Endothelial cell of umbilical vein (primary cell): Measurements from ENCODE around the gene COL5A1. TPM values are rescaled to one million over a fixed set of nuclear protein-coding genes. Genes with fewer than 3 reads are reported as not detected.

ENCODE experiments used
- BruUV-seq: library from RNA; stranded (reverse); fragments of 400-500 nt; replicated peaks from 2 replicates; lab custom pipeline; 2021; lab: Mats Ljungman, UMichigan
- CTCF ChIA-PET: fragments of 300-600, 350-600 bp; sonication (Branson Sonifier 250); formaldehyde crosslinking; loops from one replicate; lab custom pipeline; 2021; ENCODE audit warnings: antibody characterized with exemption, inconsistent platforms; lab: Charles Lee
- POLR2A ChIA-PET: fragments of 300-600, 350-600 bp; sonication (Branson Sonifier 250); formaldehyde crosslinking; loops from one replicate; lab custom pipeline; 2021; ENCODE audit warnings: antibody characterized with exemption, inconsistent platforms; lab: Charles Lee
- DNase-seq: peaks from one replicate; pipeline ENCODE4 v3.0.0-alpha.2; 2011; ENCODE audit warnings: low read depth, low spot score
- FAIRE-seq: peaks from 2 replicates; lab custom pipeline; 2011; peaks lifted over from hg19 to GRCh38; lab: Jason Lieb, UNC
- H2AFZ ChIP-seq: 2 replicates; pipeline ENCODE4 v1.6.0; 2012; ENCODE audit warnings: low read depth, low read length, control low read depth, inconsistent platforms
- H3K27ac ChIP-seq: 2 replicates; pipeline ENCODE4 v1.5.1; 2011; ENCODE audit warnings: low read depth, mild to moderate bottlenecking, control low read depth, low read length, moderate library complexity; ENCODE audit not compliant: insufficient read depth
- H3K27me3 ChIP-seq, 2 experiments: 2 replicates each; pipeline versions ENCODE4 v1.6.0 to v1.6.1; 2011; ENCODE audit warnings: low read length in 2 of 2, mixed read lengths in 1 of 2; ENCODE audit not compliant: control insufficient read depth in 2 of 2, insufficient read depth in 2 of 2
- H3K36me3 ChIP-seq, 2 experiments: 2 replicates in 1 of 2; 3 replicates in 1 of 2; pipeline ENCODE4 v1.5.1; 2011; ENCODE audit warnings: low read length in 2 of 2, mild to moderate bottlenecking in 1 of 2, moderate library complexity in 1 of 2; ENCODE audit not compliant: control insufficient read depth in 2 of 2, insufficient read depth in 2 of 2; ENCODE audit errors: extremely low read depth in 1 of 2
- H3K4me1 ChIP-seq: 3 replicates; pipeline ENCODE4 v1.5.1; 2011; ENCODE audit warnings: mild to moderate bottlenecking, low read length; ENCODE audit not compliant: control insufficient read depth, insufficient read depth; ENCODE audit errors: extremely low read depth
- H3K4me2 ChIP-seq: 2 replicates; pipeline ENCODE4 v1.6.1; 2011; ENCODE audit warnings: low read length, control low read depth, mixed read lengths; ENCODE audit not compliant: insufficient read depth
- H3K4me3 ChIP-seq, 3 experiments: fragments of 200-600 bp in 1 of 3; sonication (generic), shearing (Covaris generic) in 1 of 3; replicated peaks in 1 of 3; 2 replicates each; pipeline ENCODE4 v1.5.1; 2011 to 2016; ENCODE audit warnings: control low read depth in 3 of 3, low read length in 3 of 3, mild to moderate bottlenecking in 2 of 3, inconsistent platforms in 1 of 3, low read depth in 1 of 3, moderate library complexity in 1 of 3; ENCODE audit not compliant: insufficient read depth in 1 of 3
- H3K79me2 ChIP-seq: 2 replicates; pipeline ENCODE4 v1.6.0; 2012; ENCODE audit warnings: low read length, inconsistent platforms; ENCODE audit not compliant: control insufficient read depth, insufficient read depth
- H3K9ac ChIP-seq: replicated peaks from 2 replicates; pipeline ENCODE3; 2011; ENCODE audit warnings: low read length, control low read depth; ENCODE audit not compliant: insufficient read depth; ENCODE audit errors: extremely low read depth
- H3K9me1 ChIP-seq: replicated peaks from 3 replicates; pipeline ENCODE4 v1.6.0; 2011; ENCODE audit warnings: mild to moderate bottlenecking, low read length; ENCODE audit not compliant: control insufficient read depth, insufficient read depth; ENCODE audit errors: extremely low read depth
- H3K9me3 ChIP-seq: replicated peaks from 2 replicates; pipeline ENCODE4 v1.5.1; 2012; ENCODE audit warnings: low read length, inconsistent platforms; ENCODE audit not compliant: control insufficient read depth, insufficient read depth
- H4K20me1 ChIP-seq: replicated peaks from 2 replicates; pipeline ENCODE3; 2011; ENCODE audit warnings: mild to moderate bottlenecking, low read length; ENCODE audit not compliant: control insufficient read depth, insufficient read depth; ENCODE audit errors: extremely low read depth
- CTCF ChIP-seq, 2 donors: IDR thresholded peaks; 1 replicate in 1 of 2; 2 replicates in 1 of 2; pipeline ENCODE4 v1.5.1; 2011; ENCODE audit warnings: low read length in 2 of 2, mild to moderate bottlenecking in 2 of 2, moderate library complexity in 2 of 2, control low read depth in 1 of 2, inconsistent platforms in 1 of 2, low read depth in 1 of 2; ENCODE audit not compliant: insufficient read depth in 1 of 2; ENCODE audit errors: extremely low read depth in 1 of 2
- GATA2 ChIP-seq: IDR thresholded peaks from 2 replicates; pipeline ENCODE4 v1.7.0; 2011; ENCODE audit warnings: low read depth, mild to moderate bottlenecking, moderate library complexity, mixed read lengths, low read length; ENCODE audit not compliant: insufficient read length, insufficient read depth
- MAX ChIP-seq: IDR thresholded peaks from 2 replicates; pipeline ENCODE4 v1.6.1; 2011; ENCODE audit not compliant: insufficient read depth, insufficient read length
- POLR2A ChIP-seq: IDR thresholded peaks from 2 replicates; pipeline ENCODE4 v1.6.1; 2012; ENCODE audit warnings: low read depth, mild to moderate bottlenecking, control low read depth, low read length
- dilution Hi-C: fragments of 300-500 bp; cut with MboI; formaldehyde crosslinking; loops from one replicate; pipeline ENCODE4 v1.15.0; 2019; ENCODE audit warnings: low sequenced_read_pairs; ENCODE audit not compliant: extremely low pct_ligation_motif_present
- intact Hi-C: fragments of 100-400 bp; cut with micrococcal nuclease; formaldehyde crosslinking; loops from one replicate; pipeline ENCODE4 v1.10.0; 2022
- polyA plus RNA-seq, 4 experiments: library from polyadenylated mRNA; depleted of rRNA in 3 of 4; stranded (reverse) in 3 of 4; unstranded in 1 of 4; fragments of >200 nt; gene quantifications; 2 replicates each; pipeline versions ENCODE4 v1.2.1 to v1.2.3, GENCODE V29; 2011 to 2012; ENCODE audit warnings: missing spikeins in 1 of 4
- total RNA-seq: library from RNA; stranded (reverse); gene quantifications from 2 replicates; pipeline ENCODE4 v1.2.3, GENCODE V29; 2021

Gene COL5A1
- total and polyA plus RNA-seq, 2 donors (not counting 3 experiments of a cell fraction or from before 2014, with no cell fraction given): 97.4 to 175 TPM

GRCh38 chr9:134601764-134602163 lies 39.8 kb upstream of the COL5A1 start:
- Histone ChIP-seq H3K4me2 (peak overlapping the region; percentile 40), H3K9me1 (no peaks in the 10 kb centered on the region), H3K4me1 (peaks cover 19% of the 10 kb centered on the region), H3K4me3 (no peak overlapping the region), H3K27me3 (no peaks in the 10 kb centered on the region), H3K36me3 (no peaks in the 10 kb centered on the region), H4K20me1 (no peaks in the 10 kb centered on the region), H3K27ac (peak overlapping the region; percentile 97), H3K79me2 (no peaks in the 10 kb centered on the region), H3K9ac (peak overlapping the region; percentile 43), H2AFZ (no peak overlapping the region), H3K9me3 (no peaks in the 10 kb centered on the region)
- ChIA-PET POLR2A (no interaction called here), CTCF (interaction anchor here (0.9 to 1.7 kb wide), 7 partner anchors 16 to 903 kb away, joined by 3 to 6 read pairs (median 3); no protein-coding TSS in a partner anchor)
- BruUV-seq: no TSS peak
- TF ChIP-seq POLR2A (no peak), CTCF (IDR thresholded peaks at IDR 0.05; ENCODE audit: extremely low read depth in 1 of 2, insufficient read depth in 1 of 2, low read depth in 1 of 2, low read length in 2 of 2) (no peak), MAX (no peak), GATA2 (no peak)
- DNase-seq: no peak
- FAIRE-seq: no peak
- intact Hi-C loops: loop anchor here (1.0 kb wide), 4 partner anchors 24 to 145 kb away; partner anchors contain the start of gene COL5A1
- dilution Hi-C loops: no loop called here
